MM.1S (cell line): ENCODE measurements around the gene TUBB2A.
"Not testable (repeated sequence)": the region's sequence is repeated elsewhere in the genome, so short reads cannot be mapped to it uniquely, and the experiment has no call there.

Experiments
- EZH2 ChIP-seq: fragments of 300-600 bp; sonication (generic); optimal IDR thresholded peaks from 2 replicates; pipeline ENCODE3; 2017; ENCODE audit warnings: low read depth, mild to moderate bottlenecking, antibody characterized with exemption, low read length, mixed read lengths
- EZH2phosphoT487 ChIP-seq: fragments of 300-600 bp; sonication (generic); IDR thresholded peaks from 2 replicates; pipeline ENCODE4 v1.6.1; 2018; ENCODE audit warnings: antibody characterized with exemption, low read length
- TF ChIP-seq, protein P1 (sequence below): fragments of 300-600 bp; sonication (generic); IDR thresholded peaks from 2 replicates; pipeline ENCODE4 v1.5.1; 2016; ENCODE audit warnings: antibody characterized with exemption, low read length, mixed read lengths

DNA sequence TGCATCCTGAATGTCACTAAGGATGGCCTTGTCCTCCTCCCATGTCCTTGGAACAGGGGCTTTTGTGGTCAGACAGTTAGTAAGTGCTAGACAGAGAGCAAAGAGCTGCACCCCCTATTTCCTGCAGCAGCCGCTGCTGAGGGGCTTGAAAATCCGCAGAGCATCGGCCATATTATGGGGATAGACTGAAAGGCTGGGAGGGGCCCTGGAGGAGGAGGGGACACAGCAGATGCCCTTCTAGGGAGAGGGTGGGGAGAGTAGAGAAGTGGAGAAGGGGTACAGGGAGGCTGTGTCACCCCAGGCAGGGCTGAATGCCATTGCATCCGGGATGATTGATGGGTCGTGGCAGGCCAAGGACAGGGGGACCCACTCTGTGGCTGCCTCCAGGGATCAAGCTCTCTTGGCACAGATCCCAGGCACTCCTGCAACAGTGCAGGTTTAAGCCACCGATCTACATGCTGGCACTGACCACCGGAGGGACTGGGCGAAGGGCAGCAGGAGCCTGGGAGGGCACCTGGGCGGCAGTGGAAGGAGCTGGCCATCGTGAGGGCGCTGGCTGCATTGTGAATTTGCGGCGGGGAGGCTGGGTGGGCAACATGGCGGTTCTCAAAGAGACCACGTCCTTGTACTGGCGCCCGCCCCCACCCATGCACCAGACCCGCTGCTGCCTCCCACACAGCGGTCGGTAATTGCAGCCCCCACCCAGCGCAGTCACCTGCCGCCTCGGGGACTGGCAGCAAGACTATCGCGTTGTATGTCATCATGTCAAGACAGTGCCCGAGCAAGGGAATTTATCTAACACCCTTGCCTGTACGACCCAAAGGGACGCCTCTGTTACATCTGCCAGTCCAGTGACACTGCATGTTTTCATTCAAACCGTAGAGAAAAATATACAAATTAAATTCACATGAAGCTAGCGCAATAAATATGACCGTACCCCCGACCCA lies 887 bp downstream of the TUBB2A start:
- TF ChIP-seq EZH2phosphoT487, EZH2: not testable (repeated sequence)
- TF ChIP-seq, protein P1, sequence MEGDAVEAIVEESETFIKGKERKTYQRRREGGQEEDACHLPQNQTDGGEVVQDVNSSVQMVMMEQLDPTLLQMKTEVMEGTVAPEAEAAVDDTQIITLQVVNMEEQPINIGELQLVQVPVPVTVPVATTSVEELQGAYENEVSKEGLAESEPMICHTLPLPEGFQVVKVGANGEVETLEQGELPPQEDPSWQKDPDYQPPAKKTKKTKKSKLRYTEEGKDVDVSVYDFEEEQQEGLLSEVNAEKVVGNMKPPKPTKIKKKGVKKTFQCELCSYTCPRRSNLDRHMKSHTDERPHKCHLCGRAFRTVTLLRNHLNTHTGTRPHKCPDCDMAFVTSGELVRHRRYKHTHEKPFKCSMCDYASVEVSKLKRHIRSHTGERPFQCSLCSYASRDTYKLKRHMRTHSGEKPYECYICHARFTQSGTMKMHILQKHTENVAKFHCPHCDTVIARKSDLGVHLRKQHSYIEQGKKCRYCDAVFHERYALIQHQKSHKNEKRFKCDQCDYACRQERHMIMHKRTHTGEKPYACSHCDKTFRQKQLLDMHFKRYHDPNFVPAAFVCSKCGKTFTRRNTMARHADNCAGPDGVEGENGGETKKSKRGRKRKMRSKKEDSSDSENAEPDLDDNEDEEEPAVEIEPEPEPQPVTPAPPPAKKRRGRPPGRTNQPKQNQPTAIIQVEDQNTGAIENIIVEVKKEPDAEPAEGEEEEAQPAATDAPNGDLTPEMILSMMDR: not testable (repeated sequence)
